NOMO-1 treated with dmso at 0.1 percent for 144 hours (cell line): Measurements from ENCODE around the gene EDIL3.
"Not testable (repeated sequence)": the region's sequence is repeated elsewhere in the genome, so short reads cannot be mapped to it uniquely, and the experiment has no call there.

Experiments
- DNase-seq: peaks from one replicate; lab custom pipeline; 2025; ENCODE audit not compliant: unreplicated experiment; lab: John Stamatoyannopoulos, UW

The EDIL3 gene

DNA sequence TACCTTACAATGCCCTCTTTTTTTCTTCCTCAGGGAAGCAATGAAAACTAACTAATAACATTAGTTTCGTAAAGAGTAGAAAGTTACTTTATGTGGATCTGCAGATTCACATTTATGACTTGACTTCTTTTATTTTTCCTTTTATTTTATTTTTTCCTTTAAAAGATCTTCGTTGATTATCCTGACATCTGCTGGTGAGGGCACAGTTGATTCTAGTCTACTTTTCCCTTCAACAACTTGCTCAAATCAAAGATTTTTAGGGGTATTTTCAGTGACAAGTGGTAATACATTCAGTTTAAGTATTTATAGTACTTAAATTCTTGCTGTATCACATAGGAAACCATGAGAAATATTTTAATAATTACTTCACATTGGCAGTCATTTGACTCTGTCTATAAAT is 4.9 kb downstream of the EDIL3 start:
- DNase-seq = no peak

DNA sequence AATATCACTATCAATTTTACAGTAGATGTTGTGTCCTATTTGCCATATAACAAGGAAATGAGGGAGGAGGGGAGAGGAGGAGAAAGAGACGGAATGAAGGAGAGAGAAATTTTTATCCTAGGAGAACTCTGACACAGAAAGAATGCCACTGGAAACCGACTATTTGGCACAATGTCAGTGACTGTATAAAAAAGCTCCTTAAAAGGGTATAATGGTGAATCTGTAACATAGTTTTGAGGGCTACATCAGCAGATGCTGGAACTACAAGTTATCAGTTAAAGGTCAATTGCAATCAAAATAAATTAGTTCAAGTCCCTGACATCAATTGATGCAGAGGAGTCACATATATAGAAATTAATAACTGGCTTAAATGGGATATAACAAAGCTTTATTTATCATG is 5.7 kb downstream of the EDIL3 start:
- no peak for DNase-seq

DNA sequence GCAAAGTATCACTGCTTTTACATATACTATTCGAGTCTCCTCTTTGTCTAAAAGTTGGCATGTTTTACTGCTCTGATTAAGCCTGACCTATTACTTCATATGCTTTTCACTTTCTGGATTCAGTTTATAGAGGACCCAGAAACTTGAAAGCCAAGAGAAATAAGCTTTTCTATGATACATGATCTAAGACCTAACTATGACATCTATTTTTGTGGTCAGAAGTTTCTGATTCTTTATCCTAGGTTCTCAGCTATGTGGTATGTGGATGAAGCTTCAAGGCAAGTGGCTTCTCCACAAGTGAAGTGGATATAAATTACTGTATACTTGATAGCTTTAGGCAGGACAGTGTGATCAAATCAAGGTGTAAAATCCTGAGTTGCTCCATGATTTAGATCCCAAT is 6.3 kb downstream of the EDIL3 start:
- no peak for DNase-seq

GRCh38 chr5:84376346-84376745 is 8.3 kb downstream of the EDIL3 start:
- DNase-seq = no peak

DNA sequence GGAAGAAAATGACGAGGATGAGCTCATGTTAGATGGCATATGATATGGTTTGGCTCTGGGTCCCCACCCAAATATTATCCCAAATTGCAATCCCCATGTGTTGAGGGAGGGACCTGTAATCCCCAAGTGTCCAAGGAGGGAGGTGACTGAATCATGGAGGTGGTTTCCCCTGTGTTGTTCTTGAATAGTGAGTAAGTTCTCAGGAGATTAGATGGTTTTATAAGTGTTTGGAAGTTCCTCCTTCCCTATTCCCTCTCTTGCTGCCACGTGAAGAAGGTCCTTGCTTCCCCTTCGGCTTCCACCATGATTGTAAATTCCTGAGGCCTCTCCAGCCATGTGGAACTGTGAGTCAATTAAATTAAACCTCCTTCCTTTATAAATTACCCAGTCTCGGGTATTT is 10.1 kb downstream of the EDIL3 start:
- DNase-seq = no peak

GRCh38 chr5:84373506-84373905 is 11.2 kb downstream of the EDIL3 start:
- no peak for DNase-seq

DNA sequence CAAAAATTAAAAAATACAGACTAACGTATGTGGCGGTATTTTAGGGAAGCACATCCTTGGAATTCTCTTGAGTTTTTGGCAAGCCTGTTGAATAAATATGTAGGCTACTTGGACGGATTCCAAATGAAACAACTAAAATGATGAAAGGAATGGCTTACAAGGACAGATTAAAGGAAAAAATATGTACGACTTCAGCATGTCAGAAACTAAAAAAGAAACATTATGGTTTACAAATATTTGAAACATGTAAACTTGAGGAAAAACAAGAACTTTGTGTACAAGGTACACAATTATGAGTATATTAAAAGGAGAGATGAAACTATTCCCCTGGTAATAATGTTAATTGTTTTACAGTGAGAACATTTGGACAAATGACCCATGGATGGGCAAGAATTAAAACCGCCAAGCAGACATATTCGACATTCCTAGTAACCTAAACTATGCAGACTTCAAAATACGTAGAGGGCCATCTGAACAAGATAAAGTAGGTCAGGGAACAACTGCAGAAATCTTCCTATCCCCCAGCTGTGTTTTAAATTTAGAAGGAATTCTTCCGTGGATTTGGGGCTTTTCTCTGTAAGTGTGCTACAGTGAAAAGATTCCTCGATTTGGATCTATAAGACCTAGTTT is 12.5 kb downstream of the EDIL3 start:
- no peak for DNase-seq

GRCh38 chr5:84370176-84370575 is 14.5 kb downstream of the EDIL3 start:
- no peak for DNase-seq

- DNase-seq = no peak
Measured at GRCh38 chr5:84364043-84364442, 20.6 kb downstream of the EDIL3 start.

GRCh38 chr5:84362061-84362720 is 22.5 kb downstream of the EDIL3 start:
- no peak for DNase-seq

DNA sequence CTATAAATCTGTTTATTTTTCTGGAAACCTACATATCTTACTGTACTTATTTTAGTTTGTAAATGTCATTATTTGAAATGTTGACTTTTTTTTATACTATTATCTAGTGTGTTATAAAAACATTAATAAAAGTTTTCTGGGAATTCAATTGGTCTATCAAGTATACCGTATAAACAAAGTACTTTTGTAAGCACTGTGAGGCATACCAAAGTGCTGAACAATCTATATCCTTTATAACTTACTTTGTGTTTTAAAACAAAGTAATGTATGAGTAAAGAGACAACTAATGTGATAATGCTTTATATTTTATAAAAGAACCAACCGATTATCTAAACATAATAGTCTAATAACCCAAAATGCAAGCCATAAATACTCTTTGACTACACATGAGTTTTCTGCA is 23.1 kb downstream of the EDIL3 start:
- DNase-seq = no peak

- no peak for DNase-seq
Measured at GRCh38 chr5:84360056-84360455, 24.6 kb downstream of the EDIL3 start.

DNA sequence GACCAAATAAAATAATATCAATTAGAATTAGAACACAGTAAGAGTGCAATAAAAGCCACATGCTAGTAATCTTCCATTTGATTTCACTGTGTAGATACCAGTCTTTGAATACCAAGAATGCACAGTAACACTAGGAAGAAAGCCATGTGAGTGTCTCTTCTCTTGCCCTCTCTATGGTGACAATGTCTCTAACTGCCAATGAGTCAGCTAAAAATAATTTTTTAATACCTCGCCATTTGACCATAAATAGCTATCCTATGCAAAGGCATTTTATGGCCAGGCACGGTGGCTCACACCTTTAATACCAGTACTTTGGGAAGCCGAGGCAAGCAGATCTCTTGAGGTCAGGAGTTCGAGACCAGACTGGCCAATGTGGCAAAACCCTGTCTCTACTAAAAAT is 30.6 kb downstream of the EDIL3 start:
- no peak for DNase-seq

- DNase-seq = no peak
Measured at GRCh38 chr5:84344788-84345187, 39.9 kb downstream of the EDIL3 start.

GRCh38 chr5:84343171-84343570 is 41.5 kb downstream of the EDIL3 start:
- no peak for DNase-seq

DNA sequence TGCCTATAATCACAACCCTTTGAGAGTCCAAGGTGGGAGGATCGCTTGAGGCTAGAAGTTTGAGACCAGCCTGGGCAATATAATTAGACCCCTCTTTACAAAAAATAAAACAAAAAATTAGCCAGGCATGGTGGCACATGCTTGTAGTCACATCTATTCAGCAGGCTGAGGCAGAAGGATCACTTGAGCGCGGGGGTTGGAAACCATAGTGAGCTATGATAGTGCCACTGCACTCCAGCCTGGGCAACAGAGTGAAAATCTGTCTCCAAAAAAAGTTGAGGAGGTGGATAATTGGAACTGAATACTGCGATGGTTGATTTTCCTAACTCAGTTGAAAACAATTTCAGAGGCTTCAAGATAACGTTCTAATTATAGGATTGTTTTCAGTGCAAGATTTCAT is 52.6 kb downstream of the EDIL3 start:
- DNase-seq = no peak

GRCh38 chr5:84327591-84327990 is 57.1 kb downstream of the EDIL3 start:
- no peak for DNase-seq

DNA sequence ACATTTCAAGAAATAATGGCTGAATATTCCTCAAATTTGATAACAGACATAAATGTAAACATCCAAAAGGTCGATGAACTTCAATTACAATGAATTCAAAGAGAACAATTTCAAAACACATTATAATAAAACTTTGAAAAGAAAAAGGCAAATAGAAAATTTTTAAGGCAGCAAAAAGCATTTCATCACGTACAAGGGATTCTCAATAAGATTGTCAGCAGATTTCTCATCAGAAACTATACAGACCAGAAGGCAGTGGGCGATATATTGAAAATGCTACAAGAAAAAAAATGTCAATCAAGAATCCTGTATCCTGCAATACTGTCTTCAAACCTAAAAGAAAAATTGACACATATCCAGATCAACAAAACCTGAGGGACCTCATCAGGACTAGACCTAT is 62.0 kb downstream of the EDIL3 start:
- DNase-seq = no peak

DNA sequence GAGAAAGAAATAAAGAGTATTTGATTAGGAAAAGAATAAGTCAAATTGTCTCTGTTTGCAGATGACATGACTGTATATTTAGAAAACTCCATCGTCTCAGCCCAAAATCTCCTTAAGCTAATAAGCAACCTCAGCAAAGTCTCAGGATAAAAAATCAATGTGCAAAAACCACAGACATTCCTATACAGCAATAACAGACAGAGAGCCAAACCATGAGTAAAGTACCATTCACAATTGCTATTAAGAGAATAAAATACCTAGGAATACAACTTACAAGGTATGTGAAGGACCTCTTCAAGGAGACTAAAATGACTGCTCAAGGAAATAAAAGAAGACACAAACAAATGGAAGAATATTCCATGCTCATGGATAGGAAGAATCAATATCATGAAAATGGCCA is 66.9 kb downstream of the EDIL3 start:
- DNase-seq = not testable (repeated sequence)

DNA sequence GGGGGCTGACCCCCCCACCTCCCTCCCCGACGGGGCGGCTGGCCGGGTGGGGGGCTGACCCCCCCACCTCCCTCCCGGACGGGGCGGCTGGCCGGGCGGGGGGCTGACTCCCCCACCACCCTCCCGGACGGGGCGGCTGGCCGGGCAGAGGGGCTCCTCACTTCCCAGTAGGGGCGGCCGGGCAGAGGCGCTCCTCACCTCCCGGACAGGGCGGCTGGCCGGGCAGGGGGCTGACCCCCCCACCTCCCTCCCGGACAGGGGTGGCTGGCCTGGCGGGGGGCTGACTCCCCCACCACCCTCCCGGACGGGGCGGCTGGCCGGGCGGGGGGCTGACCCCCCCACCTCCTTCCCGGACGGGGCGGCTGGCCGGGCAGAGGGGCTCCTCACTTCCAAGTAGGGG is 72.4 kb downstream of the EDIL3 start:
- not testable (repeated sequence) for DNase-seq

GRCh38 chr5:84309850-84310249 is 74.8 kb downstream of the EDIL3 start:
- not testable (repeated sequence) for DNase-seq

DNA sequence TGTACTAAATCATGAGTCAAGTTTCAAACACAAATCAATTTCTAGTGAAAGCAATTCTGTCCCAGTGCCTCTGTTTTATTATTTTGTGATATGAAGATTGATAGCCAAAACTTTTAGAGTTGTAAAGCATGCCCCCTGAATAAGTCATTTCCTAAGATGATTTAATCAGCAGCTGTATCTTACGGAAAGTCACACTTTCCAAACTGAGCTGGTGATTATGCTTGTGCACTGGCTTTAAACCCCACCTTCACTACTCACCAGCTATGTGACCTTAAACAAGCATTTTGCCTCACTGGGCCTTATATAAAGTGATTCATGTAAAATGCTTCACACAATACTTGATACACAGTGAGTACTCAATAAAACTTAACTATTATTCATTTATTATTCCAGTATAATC is 78.1 kb downstream of the EDIL3 start:
- DNase-seq = no peak

DNA sequence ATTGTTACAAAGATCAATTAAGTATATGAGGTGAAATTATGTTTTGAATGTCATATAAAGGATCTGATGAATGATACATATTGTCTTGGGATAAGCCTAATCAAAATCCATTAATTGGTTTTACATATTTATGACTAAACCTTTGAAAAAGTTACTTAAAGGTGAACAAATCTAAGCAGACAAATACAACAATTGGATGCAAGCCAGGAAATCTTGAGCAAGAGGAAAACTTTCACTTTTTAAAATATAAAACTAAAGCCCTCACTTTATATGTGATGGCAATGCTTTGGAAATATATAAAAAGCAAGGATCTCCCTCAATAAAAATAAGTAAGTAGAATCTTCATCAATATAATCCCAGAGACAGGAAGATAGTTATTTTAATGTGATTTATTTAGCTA is 80.1 kb downstream of the EDIL3 start:
- no peak for DNase-seq
